Germinal center (tissue), 1 donor: Measurements from ENCODE around the gene TLX1.

Experiments used
- DNase-seq: peaks from one replicate; pipeline ENCODE4 v3.0.0; 2012; ENCODE audit warnings: mixed read lengths, low spot score

Gene TLX1

DNA sequence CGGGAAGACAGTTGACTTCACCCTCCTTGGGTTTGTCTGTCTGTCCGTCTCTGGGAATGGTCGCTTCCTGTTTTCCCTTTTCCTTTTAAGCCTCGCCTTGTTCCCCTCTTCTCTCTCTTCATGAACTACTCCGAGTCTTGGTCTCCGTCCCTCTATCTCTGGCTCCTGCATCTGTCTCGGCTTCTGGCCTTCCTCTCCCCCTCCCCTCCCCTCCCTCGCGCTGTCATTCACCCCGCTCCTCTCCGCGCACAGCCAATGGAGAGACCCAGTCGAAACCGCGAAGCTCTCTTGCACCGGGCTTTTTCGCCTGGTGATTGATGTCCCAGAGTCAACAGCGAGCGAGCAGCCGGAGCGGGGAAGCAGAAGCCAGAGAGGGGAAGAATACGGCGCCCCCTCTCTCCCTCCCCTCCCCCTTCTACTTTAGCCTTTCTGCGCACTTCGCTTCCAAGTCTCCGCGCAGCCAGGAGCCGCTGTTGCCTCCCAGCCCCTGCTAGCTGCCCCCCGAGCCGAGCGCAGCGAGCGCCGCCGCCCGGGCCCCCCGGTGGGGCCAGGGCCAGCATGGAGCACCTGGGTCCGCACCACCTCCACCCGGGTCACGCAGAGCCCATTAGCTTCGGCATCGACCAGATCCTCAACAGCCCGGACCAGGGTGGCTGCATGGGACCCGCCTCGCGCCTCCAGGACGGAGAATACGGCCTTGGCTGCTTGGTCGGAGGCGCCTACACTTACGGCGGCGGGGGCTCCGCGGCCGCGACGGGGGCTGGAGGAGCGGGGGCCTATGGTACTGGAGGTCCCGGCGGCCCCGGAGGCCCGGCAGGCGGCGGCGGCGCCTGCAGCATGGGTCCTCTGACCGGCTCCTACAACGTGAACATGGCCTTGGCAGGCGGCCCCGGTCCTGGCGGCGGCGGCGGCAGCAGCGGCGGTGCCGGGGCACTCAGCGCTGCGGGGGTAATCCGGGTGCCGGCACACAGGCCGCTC, at the start of gene TLX1:
Gene TLX1 (plus strand): TSS at position 317 of the 978 bp plus-strand sequence. CDS start 242 bp downstream, at position 559.
- DNase-seq = no peak

DNA sequence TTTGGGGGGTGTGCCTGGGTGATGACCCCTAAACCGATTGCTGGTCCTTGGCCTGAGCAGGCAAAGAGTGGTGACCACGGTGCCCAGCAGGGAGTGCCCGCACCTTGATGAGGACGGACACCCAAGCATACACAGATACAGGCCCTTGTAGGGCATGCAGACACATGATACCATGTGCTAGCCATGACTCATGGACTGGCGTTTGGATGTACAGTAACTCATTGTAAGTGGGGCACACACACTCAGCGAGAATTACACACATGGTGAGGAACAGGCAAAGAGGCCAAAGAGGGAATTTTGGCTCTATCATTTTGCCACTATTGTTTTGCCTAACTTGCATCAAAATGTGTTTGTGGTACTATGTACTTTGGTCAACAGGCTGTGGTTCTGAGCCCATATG, 45.3 kb upstream of the TLX1 start:
- DNase-seq = no peak

DNA sequence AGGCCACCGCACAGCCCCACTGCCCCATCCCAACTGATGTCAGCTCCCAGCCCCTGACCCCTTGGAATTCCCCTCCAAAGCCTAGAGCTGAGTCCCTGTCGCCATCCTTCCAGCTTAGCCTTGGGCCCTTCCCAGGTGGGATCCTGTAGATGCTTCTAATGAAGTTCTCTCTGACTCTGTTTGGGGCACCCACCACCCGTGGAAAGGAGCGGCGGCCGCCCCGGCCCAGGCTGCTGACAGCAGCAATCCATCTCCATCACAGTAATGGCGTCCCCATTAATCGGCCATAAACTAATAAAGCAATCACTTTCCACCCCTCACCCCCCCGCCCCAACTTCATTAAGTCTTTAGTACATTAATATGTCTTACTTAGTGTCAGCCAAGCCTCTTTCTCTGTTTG, 43.7 kb upstream of the TLX1 start:
- no peak for DNase-seq

DNA sequence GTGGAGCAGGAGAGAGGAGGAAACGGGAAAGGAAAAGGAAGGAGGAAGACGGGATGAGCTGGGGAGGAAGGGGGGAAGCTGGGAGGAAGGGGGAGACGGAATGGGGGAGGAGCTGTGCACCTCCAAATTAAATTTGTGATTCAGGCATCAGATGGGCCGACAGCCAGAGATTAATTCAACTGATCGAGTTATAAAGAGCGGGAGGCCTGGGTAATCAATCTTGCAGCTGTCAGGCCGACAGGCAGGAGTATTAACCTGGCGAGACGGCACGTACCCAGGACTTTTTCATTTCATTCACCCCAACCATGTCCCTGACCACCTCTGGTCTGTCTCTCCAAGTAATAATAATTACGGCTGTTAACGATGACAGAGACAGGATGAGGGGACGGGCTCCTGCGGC, 43.1 kb upstream of the TLX1 start:
- DNase-seq = no peak

DNA sequence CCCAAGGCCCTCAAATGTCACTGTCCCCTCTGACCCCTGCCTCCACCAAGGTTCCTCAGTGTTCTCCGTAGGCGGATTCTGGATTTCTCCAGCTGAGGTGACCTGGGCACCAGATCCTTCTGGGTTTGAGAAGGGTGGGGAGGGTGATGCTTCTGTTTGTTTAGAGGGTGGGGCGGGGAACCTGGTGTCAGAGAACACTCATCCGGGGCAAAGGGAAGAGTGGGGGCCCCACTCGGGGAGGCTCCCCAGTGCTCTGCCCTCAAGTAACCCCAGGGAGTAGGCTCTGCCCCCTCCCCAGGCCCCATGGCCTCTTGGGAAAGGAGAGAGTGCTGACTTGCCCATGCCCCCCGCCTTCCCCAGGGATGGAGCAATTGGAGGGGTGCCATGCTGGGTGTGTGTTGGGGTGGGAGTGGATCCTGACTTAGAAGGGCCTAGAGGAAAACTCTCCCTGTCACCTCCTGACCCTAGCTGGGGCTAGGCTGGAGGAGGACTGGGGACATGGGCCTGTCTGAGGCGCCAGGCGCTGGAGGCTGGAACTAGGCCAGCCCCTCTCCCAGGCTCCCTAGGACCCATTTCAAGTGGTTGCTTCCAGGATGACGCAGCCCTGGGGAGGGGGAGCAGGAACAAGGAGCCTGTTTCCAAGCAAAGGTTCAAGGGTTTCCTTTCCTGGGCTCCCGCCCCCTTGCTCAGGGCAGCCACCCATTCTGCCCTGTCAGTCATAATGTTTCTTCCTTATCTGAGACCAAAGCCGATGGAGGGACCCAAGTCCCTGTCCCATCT, 41.4 kb upstream of the TLX1 start:
- DNase-seq = no peak

DNA sequence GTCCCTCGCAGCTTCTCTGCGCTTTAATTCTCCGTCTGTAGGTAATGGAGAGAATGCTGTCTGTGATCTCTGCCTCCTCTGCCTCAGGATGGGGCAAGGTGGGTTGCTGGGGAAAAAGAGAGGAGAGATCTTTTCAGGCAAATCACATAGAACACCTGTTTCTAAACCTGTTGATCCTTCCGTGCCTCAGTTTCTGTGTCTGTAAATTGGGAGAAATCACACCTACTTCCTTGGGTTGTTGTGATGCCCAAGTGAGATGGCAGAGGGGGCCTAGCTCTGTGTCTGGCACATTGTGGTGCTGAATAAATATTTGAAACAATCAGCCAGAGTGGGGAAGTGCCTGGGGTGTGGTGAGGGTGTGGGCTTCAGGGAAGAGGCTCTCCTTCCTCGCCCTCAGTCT, 40.5 kb upstream of the TLX1 start:
- DNase-seq = no peak

- DNase-seq = no peak
These were observed 39.4 kb upstream of the TLX1 start for GRCh38 chr10:101091546-101092290.

DNA sequence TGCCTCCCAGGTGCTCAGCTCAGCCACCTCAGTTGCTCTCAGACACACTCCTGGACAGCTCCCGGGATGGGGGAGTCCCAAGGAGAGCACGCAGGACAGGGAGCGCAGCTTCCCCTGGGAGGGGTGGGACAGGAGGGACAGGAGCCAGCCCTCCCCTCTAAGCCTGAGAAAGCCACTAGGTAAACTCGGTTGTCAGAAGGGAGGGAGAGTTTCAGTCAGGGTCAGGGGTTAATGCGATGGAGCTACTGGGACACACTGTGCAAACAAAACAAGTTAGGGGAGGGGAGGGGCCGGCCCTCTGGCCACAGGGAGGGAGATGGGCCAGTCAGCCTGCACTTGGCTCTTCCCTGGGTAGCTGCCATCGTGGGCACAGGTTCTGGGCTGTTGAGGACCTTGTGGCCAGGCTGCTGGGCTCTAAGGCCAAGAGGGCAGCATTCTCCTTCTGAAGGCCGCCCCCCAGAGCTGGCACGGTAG, 38.2 kb upstream of the TLX1 start:
- no peak for DNase-seq

- no peak for DNase-seq
These were observed 36.8 kb upstream of the TLX1 start for GRCh38 chr10:101094121-101094879.

GRCh38 chr10:101095004-101095403, 36.1 kb upstream of the TLX1 start:
- no peak for DNase-seq

DNA sequence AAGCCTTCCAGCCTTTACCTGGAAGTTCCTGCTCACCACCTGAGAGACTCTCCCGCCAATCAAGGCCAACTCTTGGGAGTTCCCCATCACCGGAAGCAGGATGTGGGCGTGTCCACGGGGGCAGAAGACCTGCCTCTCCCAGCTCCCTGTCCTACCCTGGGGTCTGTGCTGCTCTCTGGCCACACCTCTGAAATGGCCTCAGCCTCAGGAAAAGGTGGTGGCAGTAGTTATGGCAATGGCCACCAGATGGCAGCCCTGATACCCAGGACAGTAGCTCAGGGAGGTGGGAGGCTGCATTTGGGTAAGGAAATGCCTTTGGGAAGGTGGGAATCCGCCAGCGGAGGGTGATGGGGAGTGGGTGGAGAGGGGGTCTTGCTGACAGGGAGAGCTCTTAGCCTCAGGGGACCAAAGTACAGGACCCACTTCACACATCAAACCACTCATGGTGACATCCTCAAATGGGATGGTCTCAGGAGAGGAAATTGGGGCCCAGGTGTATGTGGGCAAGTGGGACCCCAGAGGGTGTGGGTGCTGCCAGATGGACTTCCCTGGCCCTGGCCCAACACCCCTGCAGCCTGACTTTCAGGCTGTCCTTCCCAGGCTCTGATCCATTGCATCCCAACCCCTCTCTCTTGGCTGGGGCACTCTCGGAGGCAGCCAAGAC, 35.4 kb upstream of the TLX1 start:
- DNase-seq = peak; percentile 70

DNA sequence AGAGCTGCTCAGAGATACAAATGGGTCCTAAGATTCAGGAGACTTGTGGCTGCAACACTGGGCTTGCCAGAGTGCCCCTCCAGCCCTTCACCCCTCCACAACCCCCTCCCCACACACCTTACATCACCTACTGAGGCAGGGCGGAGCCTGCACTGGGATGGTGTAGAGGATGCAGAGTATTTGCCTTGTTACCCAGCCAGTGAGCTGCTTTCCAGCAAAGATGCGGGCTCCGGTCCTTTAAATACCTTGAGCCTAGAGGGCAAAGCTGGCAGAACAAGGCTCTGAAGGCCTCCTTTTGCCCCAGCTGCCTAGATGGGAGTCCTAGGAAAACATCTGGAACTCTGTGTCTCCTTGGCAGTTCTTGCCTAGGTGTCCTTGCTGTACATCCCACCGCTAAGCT, 34.7 kb upstream of the TLX1 start:
- no peak for DNase-seq

DNA sequence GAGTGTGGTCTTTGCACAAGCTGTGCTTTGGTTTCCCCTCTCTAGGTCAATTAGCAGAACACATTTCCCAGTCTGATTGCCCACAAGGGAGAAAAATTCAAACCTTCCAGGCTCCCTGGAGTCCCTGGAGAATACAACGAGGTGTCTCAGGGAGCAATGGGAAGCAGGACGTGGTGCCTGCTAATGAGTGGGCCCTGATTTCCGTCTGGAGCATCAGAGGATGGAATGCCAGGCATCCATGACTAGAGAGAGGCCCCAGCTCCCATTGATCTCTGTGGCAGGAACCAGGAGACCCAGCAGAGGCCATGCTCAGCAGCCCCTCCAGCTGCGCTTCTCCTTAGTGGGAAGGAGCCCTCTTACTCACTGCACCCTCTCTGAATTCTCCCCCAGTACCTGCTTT, 33.2 kb upstream of the TLX1 start:
- DNase-seq = no peak

GRCh38 chr10:101099901-101100300, 31.2 kb upstream of the TLX1 start:
- no peak for DNase-seq

- DNase-seq = no peak
These were observed 29.7 kb upstream of the TLX1 start for GRCh38 chr10:101101372-101101881.

DNA sequence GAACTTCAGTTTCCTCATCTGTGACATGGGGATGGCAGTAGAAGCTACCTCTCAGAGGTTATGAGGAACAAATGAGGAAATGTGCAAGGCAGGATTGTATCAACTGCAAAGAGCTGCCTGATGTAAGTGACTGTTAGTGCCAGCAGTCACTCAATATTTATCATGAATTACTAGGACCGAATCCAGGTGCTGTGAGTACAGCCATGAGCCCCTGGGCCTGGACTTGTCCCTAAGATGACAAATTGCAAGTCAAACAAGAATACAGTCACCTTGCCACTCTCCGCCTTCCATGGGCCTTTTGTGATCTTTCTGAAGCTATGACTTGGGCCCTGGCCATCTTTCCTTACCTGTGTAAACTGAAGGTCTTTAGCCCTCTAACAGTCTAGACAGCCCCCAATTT, 27.7 kb upstream of the TLX1 start:
- DNase-seq = no peak

DNA sequence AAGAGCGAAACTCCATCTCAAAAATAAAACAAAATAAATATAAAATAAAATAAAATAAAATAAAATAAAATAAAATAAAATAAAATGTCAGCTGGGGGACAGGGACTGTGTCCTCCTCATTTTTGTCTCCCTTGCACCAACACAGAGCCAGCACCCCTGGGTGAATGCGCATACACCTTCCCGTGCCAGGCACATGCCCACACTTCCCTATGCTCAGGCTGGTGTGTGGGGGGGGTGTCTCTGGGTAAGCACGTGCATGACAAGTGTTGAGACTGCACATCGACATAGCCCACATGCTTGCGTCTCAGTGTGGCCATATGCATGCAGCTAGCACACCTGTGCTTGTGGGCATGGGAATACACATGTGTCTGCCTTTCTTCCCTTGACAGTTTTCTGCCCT, 24.7 kb upstream of the TLX1 start:
- no peak for DNase-seq

DNA sequence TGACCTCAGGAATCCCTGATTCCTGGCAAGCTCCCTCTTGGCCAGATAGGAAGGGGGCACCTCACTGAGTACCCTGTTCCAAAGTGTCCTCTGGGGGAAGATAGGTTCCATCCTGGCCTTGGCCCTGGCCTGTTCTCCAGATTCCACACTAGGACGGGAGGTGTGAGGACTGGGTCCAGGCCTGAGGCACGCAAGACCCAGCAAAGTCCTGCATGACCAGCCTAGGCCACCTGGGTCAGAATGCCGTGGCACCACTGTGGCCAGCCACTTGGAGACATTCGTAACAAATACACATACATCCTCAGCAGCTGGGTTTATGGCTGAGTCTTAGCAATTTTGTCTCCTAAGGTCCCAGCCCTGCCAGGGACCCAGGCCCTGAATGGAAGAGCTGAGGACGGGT, 23.3 kb upstream of the TLX1 start:
- no peak for DNase-seq

DNA sequence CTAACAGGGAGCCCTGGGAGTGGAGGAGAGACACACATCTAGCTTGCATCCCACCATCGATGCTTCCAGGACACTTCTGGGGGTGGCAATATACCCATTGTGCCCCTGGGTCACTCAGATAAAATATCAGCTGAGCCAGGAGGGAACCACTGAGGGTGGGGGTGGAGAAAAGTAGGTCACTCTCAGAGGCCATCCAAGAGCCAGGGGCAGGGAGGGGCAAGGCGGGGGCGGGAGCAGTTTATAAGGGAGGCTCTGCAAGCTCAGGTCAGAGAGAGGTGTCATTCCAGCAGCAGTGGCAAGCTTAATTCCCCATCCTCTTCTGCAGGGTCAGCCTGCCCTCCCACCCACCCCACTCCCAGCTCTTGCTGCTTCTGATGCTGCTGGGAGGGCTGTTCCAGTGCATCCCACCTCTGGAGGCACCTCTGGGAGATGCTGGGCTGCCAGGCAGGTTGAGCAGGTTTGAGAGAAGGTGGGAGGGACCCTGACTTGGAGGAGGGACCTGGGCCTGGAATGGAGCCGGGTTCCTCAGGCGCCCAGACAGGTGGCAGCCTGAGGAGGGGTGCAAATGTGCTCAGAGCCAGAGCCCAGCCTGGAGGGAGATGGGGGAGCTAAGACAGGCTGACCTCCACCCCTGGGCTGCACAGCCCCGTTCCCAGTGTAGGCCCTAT, 20.1 kb upstream of the TLX1 start:
- no peak for DNase-seq

GRCh38 chr10:101111547-101111946, 19.6 kb upstream of the TLX1 start:
- no peak for DNase-seq
